T47D (cell line): ENCODE data around the gene ARHGAP19.
"Not testable (repeated sequence)": the region's sequence is repeated elsewhere in the genome, so short reads cannot be mapped to it uniquely, and the experiment has no call there.

Experiments used
- DNase-seq, 2 experiments: peaks; one replicate each; pipeline versions ENCODE4 v3.0.0 to v3.0.0-alpha.2; 2011 to 2012; ENCODE audit warnings: low read depth in 1 of 2, low spot score in 1 of 2
- JUND ChIP-seq: IDR thresholded peaks from 2 replicates; pipeline ENCODE4 v1.6.1; 2012; ENCODE audit warnings: low read depth
- in situ Hi-C: cut with HindIII; loops from 2 replicates; pipeline ENCODE4 v1.10.0; 2016; ENCODE audit warnings: low sequenced_read_pairs, low pct_unique_long_range_greater_than_20kb

Gene ARHGAP19

GRCh38 chr10:97280783-97281182, 11.7 kb downstream of the ARHGAP19 start:
- TF ChIP-seq JUND = no peak
- in situ Hi-C loops = no loop called here
- DNase-seq = no peak

- no peak for TF ChIP-seq JUND
- DNase-seq = peak in 1 of 2 experiments; percentile 26
Measured at GRCh38 chr10:97279121-97279815, 13.2 kb downstream of the ARHGAP19 start.

GRCh38 chr10:97278491-97278989, 13.9 kb downstream of the ARHGAP19 start:
- peak; percentile 35 to 77 for DNase-seq
- in situ Hi-C loops = no loop called here
- TF ChIP-seq JUND = no peak

More at GRCh38 chr10:97279121-97279815, 13.2 kb downstream of the ARHGAP19 start:
- in situ Hi-C loops = no loop called here

- DNase-seq = no peak
- in situ Hi-C loops = no loop called here
- TF ChIP-seq JUND = no peak
Measured at GRCh38 chr10:97277551-97277950, 14.9 kb downstream of the ARHGAP19 start.

- DNase-seq = no peak
- in situ Hi-C loops = no loop called here
- no peak for TF ChIP-seq JUND
Measured at GRCh38 chr10:97274828-97275227, 17.6 kb downstream of the ARHGAP19 start.

- in situ Hi-C loops = no loop called here
- DNase-seq = no peak
- no peak for TF ChIP-seq JUND
Measured at GRCh38 chr10:97273700-97274099, 18.7 kb downstream of the ARHGAP19 start.

- DNase-seq = no peak
- no peak for TF ChIP-seq JUND
- in situ Hi-C loops = no loop called here
Measured at GRCh38 chr10:97270523-97271154, 21.8 kb downstream of the ARHGAP19 start.

GRCh38 chr10:97267671-97268070, 24.8 kb downstream of the ARHGAP19 start:
- in situ Hi-C loops = no loop called here
- no peak for TF ChIP-seq JUND
- no peak for DNase-seq

- DNase-seq, in situ Hi-C loops: not testable (repeated sequence)
Measured at GRCh38 chr10:97265095-97265494, 27.3 kb downstream of the ARHGAP19 start.

- in situ Hi-C loops = no loop called here
- no peak for DNase-seq
Measured at GRCh38 chr10:97263971-97264370, 28.5 kb downstream of the ARHGAP19 start.

GRCh38 chr10:97261656-97262055, 30.8 kb downstream of the ARHGAP19 start:
- in situ Hi-C loops = no loop called here
- DNase-seq = no peak
- TF ChIP-seq JUND = no peak

More at GRCh38 chr10:97263971-97264370, 28.5 kb downstream of the ARHGAP19 start:
- TF ChIP-seq JUND = no peak

GRCh38 chr10:97261183-97261582, 31.3 kb downstream of the ARHGAP19 start:
- DNase-seq = no peak
- no peak for TF ChIP-seq JUND
- in situ Hi-C loops = no loop called here

GRCh38 chr10:97259119-97259518, 33.3 kb downstream of the ARHGAP19 start:
- TF ChIP-seq JUND = no peak
- in situ Hi-C loops = no loop called here
- no peak for DNase-seq
